ENCODE data around the gene SYS1.

The SYS1 gene

GRCh38 chr20:45362804-45363610 lies at the start of gene SYS1:
Gene SYS1, plus strand, starts transcription at chr20:45363156. Its CDS starts 376 bp downstream, at chr20:45363532.
- DNase-seq: peak; percentile 96 to 100 (median 98)
- intact Hi-C loops (cut with DNase I): no loop called here

- intact Hi-C loops (cut with DNase I): loop anchor here (5.0 kb wide), 1 partner anchor 133 kb away; no protein-coding TSS in a partner anchor
- no peak for DNase-seq
These were observed 49.0 kb upstream of the SYS1 start for GRCh38 chr20:45313943-45314342.

GRCh38 chr20:45315672-45316071 lies 47.3 kb upstream of the SYS1 start:
- no peak for DNase-seq
- intact Hi-C loops (cut with DNase I): no loop called here

- DNase-seq: no peak
- intact Hi-C loops (cut with DNase I): no loop called here
These were observed 46.5 kb upstream of the SYS1 start for GRCh38 chr20:45316150-45317080.

- no peak for DNase-seq
- intact Hi-C loops (cut with DNase I): no loop called here
These were observed 45.1 kb upstream of the SYS1 start for GRCh38 chr20:45317826-45318225.

- no peak for DNase-seq
- intact Hi-C loops (cut with DNase I): no loop called here
These were observed 44.5 kb upstream of the SYS1 start for GRCh38 chr20:45318386-45318939.

- intact Hi-C loops (cut with DNase I): no loop called here
- DNase-seq: no peak
These were observed 44.0 kb upstream of the SYS1 start for GRCh38 chr20:45318948-45319347.

GRCh38 chr20:45320948-45321595 lies 41.9 kb upstream of the SYS1 start:
- no peak for DNase-seq
- intact Hi-C loops (cut with DNase I): loop anchor here (5.0 kb wide), 1 partner anchor 451 kb away; no protein-coding TSS in a partner anchor

- peak in 39 of 42 donors; percentile 36 to 81 (median 66) for DNase-seq
- intact Hi-C loops (cut with DNase I): loop anchor here (5.0 kb wide), 1 partner anchor 449 kb away; no protein-coding TSS in a partner anchor
These were observed 40.0 kb upstream of the SYS1 start for GRCh38 chr20:45322952-45323383.

GRCh38 chr20:45323731-45324130 lies 39.2 kb upstream of the SYS1 start:
- no peak for DNase-seq
- intact Hi-C loops (cut with DNase I): loop anchor here (5.0 kb wide), 1 partner anchor 449 kb away; no protein-coding TSS in a partner anchor

GRCh38 chr20:45325371-45325770 lies 37.6 kb upstream of the SYS1 start:
- intact Hi-C loops (cut with DNase I): no loop called here
- DNase-seq: no peak

- DNase-seq: no peak
- intact Hi-C loops (cut with DNase I): no loop called here
These were observed 34.5 kb upstream of the SYS1 start for GRCh38 chr20:45328451-45328850.

GRCh38 chr20:45329497-45330319 lies 33.2 kb upstream of the SYS1 start:
- intact Hi-C loops (cut with DNase I): no loop called here
- no peak for DNase-seq

GRCh38 chr20:45330476-45330875 lies 32.5 kb upstream of the SYS1 start:
- intact Hi-C loops (cut with DNase I): no loop called here

GRCh38 chr20:45336530-45337366 lies 26.2 kb upstream of the SYS1 start:
- DNase-seq: peak in 9 of 42 donors; percentile 19 to 71 (median 34)
- intact Hi-C loops (cut with DNase I): no loop called here

More at GRCh38 chr20:45330476-45330875, 32.5 kb upstream of the SYS1 start:
- DNase-seq: no peak

GRCh38 chr20:45337367-45338120 lies 25.4 kb upstream of the SYS1 start:
- intact Hi-C loops (cut with DNase I): no loop called here
- peak in 1 of 42 donors; percentile 20 for DNase-seq

Measured in head of caudate nucleus (tissue), 42 donors.